Fibroblast of skin of right biceps (primary cell): ENCODE data around the gene DYNLT2B.
"Not testable (repeated sequence)": the region's sequence is repeated elsewhere in the genome, so short reads cannot be mapped to it uniquely, and the experiment has no call there.

Source experiments
- DNase-seq: peaks from one replicate; pipeline ENCODE4 v3.0.0-alpha.2; 2013

Gene DYNLT2B

DNA sequence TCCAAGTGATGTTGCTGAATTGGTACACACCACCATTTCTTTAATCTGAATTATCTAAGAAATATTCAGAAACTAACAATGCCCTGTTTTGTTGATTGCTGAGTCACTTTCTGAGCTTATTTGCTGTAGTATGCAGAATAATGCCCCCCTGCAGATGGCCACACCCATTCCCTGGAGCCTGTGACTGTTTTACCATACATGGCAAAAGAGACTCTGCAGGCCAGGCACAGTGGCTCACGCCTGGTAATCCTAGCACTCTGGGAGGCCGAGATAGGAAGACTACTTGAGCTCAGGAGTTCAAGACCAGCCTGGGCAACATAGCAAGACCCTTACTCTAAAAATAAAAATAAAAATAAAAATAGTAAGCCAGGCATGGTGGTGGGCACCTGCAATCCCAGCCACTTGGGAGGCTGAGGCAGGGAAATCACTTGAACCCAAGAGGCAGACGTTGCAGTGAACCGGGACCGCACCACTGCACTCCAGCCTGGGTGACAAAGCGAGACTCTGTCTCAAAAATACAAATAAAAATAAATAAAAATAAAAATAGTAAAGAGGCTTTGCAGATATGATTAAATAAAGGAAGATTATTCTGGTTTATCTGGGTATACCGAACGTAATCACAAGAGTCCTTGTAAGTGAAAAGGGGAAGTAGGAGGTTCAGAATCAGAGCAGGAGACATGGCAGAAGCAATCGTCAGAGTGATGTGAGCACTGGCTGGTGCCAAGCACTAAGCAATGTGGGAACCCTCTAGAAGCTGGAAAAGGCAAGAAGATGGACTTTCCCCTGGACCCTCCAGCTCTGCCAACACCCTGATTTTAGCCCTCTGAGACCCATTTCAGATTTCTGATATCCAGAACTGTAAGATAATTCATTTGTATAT lies 49.5 kb downstream of the DYNLT2B start:
- DNase-seq: peak; percentile 81

DNA sequence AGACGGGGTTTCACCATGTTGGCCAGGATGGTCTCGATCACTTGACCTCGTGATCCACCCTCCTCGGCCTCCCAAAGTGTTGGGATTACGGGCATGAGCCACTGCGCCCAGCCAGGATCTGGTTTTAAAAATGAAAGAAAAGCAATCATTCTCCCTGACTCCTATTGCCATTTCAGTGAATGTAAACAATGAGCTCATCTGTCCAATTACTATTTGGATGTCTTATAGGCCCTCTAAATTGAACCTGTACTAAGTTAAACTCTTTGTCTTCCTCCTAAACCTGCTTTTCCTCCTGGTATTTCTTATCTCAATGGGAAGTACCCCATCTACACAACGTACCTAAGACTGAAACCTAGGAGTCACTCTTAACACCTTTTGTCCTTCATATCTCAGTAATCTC lies 54.2 kb downstream of the DYNLT2B start:
- no peak for DNase-seq

DNA sequence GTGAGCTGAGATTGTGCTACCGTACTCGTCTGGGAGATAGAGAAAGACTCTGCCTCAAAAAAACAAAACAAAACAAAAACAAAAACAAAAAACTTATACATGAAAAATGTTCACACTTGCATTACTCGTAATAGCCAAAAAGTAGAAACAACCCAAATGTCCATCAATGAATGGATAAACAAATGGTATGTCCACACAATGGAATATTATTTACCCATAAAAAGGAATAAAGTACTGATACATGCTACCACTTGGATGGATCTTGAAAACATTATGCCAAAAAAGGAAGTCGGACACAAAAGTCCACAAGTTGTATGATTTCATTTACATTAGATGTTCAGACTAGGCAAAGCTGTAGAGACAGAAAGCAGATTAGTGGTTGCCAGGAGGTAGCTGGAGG lies 57.3 kb downstream of the DYNLT2B start:
- DNase-seq: no peak

DNA sequence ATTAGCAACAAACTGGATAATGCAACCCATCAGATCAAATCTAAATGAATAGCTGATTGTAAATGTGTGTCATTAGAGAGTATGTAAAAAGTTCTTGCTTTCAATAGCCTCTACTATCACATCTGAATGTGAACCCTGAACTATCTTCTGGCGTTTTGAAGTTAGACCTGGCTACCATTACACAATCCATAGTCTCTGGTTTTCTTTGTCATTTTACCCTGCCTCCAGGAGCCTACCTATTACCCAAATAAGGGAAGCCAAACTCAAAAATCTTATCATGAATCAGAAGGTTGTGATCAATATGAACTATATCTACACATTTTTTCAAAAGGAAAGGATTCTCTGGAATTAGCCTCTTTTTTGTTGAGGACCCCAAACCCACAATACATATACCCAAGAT lies 62.3 kb downstream of the DYNLT2B start:
- DNase-seq: no peak

DNA sequence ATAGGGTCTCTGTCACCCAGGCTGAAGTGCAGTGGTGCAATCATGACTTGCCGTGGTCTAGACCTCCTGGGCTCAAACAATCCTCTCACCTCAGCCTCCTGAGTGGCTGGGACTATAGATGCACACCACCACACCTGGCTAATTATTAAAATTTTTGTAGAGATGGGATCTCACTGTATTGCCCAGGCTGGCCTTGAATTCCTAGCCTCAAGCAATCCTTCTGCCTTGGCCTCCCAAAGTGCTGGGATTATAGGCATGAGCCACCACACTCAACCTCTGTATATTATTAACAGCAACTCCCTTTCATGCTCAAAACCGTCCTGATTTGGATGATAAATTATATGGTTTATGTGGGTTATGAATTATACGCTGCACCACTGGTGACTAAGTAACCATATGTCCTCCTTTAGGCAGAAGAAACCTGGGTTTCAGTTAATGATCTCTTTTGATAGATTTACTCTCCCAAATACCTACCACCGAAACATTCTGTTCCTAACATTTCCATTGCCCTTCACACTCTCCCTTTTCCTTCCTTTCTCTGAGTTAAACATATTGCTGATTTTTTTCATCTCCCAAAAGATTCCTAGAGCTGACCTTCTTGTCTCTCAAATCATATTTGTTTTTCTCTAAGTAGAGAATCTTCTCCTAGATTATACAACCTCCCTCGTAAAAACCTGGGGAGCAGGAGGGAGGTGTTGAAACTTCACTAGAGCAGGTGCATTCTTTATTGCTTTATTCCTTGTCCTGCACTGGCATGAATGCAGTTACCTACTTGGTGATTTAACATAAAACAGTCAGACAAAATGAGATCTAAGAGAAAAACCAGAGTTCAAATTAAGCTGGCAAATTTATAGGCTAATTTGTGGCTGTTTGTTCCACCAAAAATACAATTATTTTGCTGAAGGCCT lies 63.4 kb downstream of the DYNLT2B start:
- DNase-seq: no peak

DNA sequence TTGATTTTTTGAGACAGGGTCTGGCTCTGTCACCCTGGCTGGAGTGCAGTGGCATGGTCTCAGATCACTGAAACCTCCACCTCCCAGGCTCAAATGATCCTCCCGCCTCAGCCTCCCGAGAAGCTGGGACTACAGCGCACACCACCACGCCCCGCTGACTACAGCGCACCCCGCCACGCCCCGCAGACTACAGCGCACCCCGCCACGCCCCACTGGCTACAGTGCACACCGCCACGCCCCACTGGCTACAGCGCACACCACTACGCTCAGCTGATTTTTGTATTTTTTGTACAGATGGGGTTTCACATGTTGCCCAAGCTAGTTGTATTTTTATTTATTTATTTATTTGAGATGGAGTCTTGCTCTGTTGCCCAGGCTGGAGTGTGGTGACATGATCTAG lies 66.1 kb downstream of the DYNLT2B start:
- no peak for DNase-seq

DNA sequence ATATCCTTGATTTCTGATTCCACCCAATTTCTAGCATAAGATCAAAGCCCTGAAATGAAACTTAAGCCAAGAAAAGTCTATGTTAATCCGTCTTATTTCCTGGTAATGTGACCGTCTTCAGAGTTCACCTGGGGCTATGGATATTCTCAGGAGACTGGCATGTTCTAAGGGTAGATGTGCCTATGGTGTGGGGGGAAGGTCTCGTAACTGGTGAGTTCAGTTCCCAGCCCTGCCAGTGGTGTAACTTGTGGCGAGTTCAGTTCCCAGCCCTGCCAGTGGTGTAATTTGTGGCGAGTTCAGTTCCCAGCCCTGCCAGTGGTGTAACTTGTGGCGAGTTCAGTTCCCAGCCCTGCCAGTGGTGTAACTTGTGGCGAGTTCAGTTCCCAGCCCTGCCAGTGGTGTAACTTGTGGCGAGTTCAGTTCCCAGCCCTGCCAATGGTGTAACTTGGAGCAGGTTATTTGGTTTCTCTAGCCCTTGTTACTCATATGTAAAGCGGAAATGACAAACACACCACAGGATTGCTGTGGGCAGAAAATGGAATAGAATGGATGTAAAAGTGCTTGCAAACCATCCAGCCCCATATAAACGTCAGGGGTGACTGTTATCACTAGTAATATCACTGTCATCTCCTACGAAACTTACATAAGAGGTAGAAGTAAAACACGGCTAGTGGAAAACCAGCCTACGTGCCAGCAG lies 71.3 kb downstream of the DYNLT2B start:
- peak; percentile 73 for DNase-seq

DNA sequence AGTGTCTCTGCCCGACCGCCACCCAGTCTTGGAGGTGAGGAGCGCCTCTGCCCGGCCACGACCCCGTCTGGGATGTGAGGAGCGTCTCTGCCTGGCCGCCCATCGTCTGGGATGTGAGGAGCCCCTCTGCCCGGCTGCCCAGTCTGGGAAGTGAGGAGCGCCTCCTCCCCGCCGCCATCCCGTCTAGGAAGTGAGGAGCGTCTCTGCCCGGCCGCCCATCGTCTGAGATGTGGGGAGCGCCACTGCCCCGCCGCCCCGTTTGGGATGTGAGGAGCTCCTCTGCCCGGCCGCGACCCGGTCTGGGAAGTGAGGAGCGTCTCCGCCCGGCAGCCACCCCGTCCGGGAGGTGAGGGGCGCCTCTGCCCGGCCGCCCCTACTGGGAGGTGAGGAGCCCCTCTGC lies 73.9 kb downstream of the DYNLT2B start:
- not testable (repeated sequence) for DNase-seq

DNA sequence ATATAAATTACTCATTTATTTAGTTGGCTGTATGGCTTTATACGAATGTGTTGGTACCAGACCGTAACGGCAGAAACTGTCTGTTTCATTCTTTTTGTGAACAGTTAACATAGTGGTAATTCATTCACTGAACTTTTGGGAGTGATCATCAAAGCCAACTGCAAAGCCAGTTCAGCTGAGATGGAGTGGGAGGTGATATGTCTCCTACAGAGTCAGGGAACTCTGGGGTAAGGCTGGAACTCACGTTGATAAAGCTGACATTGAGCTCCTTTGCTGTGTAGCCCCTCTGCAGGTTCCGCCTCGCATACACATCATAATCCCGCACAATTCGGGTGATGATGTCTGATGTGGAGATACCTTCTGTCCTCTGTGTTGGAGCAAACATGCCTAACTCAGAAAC lies 76.3 kb downstream of the DYNLT2B start:
- no peak for DNase-seq
